Renal cortex interstitium (tissue), 15 donors: Measurements from ENCODE around the gene DLX1. TPM values are rescaled to one million over a fixed set of nuclear protein-coding genes. Genes with fewer than 3 reads are reported as not detected.

Experiments
- DNase-seq, 11 donors: peaks; one replicate each; pipeline ENCODE4 v3.0.0-alpha.2; 2013; ENCODE audit warnings: low read depth in 9 of 11, low spot score in 4 of 11; ENCODE audit errors: extremely low read depth in 1 of 11
- long read RNA-seq, 16 experiments: transcript quantifications; one replicate each; lab custom pipeline, GENCODE V29; 2026
- polyA plus RNA-seq, 3 donors: library from polyadenylated mRNA; unstranded; fragments of 120-200 nt; gene quantifications; one replicate each; pipeline ENCODE4 v1.2.1, GENCODE V29; 2013; ENCODE audit not compliant: insufficient read length in 3 of 3

DLX1 gene
- under 1 TPM in 2 of 3 donors, not detected in 1; 0.29 to 0.32 TPM for polyA plus RNA-seq
- long read RNA-seq, donor 1 = 0 reads
- long read RNA-seq, donor 2 = 0 reads
- long read RNA-seq, donor 3 = 0 reads
- long read RNA-seq, donor 4 = 0 reads
- long read RNA-seq, donor 5 = 0 reads
- long read RNA-seq, donor 6 = 0 reads
- long read RNA-seq, donor 7 = 0 reads
- long read RNA-seq, donor 8 = 0 reads
- long read RNA-seq, donor 9 = 0 reads
- long read RNA-seq, donor 10, partial matches to known transcripts = 0 of 2 reads
- long read RNA-seq, donor 10, other reads (novel, unspliced or antisense) = 0 of 2 reads
- long read RNA-seq, donor 11 = 0 reads
- long read RNA-seq, donor 12 = 0 reads
- long read RNA-seq, donor 13 = 0 reads
- long read RNA-seq, donor 14 = 0 reads
- long read RNA-seq, donor 15 = 0 reads
- long read RNA-seq, donor 16 = 0 reads

DNA sequence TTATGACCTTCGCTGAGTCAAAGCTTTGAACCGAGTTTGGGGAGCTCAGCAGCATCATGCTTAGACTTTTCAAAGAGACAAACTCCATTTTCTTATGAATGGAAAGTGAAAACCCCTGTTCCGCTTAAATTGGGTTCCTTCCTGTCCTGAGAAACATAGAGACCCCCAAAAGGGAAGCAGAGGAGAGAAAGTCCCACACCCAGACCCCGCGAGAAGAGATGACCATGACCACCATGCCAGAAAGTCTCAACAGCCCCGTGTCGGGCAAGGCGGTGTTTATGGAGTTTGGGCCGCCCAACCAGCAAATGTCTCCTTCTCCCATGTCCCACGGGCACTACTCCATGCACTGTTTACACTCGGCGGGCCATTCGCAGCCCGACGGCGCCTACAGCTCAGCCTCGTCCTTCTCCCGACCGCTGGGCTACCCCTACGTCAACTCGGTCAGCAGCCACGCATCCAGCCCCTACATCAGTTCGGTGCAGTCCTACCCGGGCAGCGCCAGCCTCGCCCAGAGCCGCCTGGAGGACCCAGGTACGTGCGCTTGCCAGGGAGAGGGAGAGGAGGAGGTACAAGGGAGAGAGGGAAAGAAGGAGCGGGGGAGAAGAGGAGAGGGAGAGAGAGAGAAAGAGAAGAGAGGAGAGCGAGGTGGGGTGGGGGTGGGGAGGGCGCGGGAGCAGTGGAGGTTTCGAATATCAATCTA is at the start of gene DLX1:
Gene DLX1, plus strand, starts transcription at position 48 of the 700 bp plus-strand sequence. Its CDS starts 171 bp downstream, at position 219.
- DNase-seq = no peak

DNA sequence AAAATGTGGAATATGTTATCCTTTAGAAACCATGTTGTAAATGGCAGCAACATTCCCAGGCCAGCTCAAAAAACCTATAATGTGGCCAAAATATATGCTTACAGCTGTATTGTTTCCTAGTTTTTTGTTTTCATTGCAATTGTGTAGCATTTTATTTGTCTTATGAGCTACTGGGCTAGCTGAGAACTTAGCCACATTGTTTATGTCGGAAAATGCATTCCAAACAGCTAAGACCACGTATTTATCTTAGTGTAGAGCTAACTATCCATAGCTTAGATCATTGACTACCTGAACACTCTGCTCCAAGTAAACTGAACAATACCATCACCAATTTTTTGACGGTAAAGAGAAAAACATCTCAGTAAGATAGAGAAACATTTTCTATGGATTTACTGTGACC is 47.2 kb upstream of the DLX1 start:
- no peak for DNase-seq

DNA sequence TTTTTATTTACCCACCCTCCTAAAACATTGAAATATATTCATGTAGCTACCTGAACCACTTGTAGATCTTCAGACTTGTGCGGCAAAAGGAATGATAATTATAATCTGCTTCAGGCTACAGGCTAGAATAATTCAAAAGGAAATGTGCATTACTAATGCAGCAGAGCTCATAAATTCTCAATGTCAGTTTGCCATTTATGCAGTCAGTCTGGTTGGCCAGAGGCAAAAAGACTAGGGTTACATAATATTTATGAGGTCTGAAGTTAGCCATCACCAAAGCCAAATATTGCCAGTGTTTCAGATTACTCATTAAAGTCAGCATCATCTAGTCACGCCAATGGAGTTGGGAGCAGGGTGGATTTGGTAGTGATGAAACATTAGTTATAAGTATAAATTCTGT is 46.7 kb upstream of the DLX1 start:
- no peak for DNase-seq

DNA sequence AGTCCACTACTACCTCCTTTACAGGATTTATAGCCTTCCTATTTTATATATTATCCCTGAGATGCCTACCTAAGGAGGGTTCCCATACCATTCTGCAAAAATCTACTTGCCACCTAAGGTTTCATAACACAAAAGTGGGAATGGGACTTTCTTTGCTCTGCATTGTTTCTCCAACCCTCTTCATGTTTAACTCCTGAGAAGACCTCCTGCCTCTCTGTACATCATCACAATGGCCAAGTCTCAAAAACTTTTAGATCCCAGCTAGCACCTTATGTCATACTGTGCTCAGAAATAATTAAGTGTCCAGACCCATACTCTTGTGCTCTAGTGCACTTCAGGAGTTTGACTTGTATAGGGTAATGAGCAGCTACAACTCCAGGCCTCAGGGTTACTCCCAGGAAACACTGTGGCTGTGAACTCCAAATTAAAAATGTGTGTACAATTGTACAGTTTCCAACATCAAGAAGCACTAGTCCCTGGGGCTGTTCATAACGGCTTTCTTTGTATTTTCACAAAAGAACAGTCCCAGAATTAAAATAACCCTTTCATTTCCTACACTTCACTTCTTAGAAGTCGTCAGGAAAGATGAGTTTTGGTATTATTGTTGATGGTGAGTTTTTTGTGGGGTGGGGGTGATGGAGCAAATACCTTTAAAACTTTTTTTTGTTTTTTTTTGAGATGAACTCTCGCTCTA is 46.1 kb upstream of the DLX1 start:
- DNase-seq = no peak

DNA sequence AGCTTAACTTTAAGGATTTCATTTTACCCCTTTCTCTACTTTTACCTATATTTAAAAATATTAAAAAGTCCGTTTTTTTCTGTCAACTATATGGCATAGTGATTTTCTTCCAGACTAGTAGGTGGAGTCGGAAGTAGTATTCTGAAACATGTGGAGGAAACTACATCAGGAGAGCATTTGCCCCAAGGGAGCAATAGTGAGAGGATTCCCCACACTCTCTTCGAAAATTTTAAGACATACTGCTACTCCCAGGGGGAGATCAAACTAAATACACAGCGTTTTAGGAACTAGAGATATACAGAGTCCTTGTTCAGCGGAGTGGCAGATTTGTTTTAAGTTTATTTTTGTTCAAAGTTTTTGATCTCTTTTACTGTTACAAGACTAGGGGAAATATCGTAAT is 45.0 kb upstream of the DLX1 start:
- no peak for DNase-seq

DNA sequence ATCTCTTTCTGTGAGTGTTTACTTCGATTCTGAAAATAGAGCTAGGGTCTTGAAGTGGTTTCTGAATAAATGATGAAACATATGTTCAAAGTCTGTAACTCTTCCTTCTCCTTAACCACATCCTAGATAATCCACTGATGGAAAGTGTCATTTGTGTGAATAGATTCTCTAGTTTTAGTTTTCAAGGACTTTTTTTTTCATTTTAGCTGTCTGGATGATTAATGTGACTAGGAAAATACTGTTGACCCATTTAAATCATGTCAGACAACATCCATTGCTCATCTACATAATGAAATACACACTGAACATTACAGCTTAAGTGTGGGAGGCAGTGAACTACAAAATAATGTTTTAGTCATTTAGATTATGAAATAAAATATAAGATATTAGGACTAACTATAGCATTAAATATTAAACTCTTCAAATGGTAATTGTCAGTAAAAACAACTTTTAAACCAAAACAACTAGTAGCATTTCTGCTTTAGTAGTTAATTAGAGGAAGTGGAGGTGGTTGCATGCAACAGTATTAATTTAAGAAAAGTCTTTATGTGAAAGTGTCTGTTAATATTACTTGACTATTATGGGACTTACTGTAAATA is 39.1 kb upstream of the DLX1 start:
- DNase-seq = no peak

DNA sequence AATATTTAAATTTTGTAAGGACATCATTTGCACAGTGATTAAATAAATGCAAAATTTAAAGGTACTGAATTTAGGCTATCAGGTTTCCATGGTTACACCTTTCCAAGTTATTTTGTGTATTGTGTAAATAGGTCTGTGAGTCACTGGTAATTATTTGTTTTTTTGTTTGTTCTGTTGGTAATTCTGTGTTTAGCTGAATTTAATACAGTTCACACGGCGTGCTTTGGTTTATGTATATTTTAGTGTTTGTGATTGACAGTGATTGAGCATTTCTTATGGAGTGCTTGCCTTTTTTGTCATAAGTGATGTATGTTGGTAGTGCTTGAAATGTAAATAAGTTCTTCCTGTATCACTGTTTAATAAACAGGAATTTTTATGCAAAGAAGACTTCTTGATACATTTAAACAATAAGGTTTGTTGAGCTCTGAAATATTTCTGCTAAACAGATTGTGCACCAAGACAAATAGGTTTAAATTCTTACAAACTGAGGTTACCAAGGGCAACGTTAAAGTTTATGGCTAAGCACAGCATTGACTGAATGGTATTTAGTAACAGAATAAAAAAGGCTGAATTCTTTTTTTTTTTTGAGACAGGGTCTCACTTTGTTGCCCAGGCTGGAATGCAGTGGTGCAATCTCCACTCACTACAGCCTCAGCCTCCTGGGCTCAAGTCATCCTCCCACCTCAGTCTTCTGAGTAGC is 38.3 kb upstream of the DLX1 start:
- DNase-seq = no peak

DNA sequence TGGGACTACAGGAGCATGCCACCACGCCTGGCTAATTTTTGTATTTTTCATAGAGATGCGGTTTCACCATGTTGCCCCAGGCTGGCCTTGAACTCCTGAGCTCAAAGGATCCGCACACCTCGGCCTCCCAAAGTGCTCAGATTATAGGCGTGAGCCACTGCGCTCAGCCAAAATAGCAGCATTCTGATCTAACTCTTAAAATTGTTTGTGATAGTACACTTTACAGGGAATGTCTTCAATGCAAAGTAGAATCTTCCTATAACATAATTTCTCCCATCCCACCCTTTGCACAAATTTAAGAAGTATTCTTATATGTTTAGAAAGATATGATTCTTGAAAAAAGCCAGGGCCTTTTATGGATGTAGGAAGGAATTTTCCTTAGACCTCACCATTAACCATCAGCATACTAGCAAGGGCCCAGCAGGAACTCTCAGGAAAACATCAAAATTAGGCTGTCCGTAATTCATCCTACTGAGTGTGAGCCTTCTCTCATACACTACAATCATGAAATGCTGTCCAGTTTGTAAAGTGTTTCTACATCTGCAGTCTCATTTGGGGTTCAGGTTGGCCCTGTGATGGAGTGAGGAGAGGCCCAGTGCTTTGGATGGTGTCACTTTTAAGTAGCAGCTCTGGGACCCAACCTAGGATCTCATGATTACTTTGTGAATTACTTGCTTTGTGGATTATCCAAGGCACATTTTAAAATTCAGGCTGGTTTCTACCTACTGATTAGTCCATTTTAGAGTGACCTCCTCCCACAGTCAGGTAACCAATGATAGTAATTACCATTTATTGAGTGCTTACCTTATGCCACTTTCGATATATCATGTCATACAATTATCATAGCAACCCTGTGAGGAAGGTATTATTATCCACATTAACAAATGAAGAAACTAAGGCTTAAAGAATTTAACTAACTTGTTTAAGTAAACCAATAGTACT is 37.5 kb upstream of the DLX1 start:
- no peak for DNase-seq

DNA sequence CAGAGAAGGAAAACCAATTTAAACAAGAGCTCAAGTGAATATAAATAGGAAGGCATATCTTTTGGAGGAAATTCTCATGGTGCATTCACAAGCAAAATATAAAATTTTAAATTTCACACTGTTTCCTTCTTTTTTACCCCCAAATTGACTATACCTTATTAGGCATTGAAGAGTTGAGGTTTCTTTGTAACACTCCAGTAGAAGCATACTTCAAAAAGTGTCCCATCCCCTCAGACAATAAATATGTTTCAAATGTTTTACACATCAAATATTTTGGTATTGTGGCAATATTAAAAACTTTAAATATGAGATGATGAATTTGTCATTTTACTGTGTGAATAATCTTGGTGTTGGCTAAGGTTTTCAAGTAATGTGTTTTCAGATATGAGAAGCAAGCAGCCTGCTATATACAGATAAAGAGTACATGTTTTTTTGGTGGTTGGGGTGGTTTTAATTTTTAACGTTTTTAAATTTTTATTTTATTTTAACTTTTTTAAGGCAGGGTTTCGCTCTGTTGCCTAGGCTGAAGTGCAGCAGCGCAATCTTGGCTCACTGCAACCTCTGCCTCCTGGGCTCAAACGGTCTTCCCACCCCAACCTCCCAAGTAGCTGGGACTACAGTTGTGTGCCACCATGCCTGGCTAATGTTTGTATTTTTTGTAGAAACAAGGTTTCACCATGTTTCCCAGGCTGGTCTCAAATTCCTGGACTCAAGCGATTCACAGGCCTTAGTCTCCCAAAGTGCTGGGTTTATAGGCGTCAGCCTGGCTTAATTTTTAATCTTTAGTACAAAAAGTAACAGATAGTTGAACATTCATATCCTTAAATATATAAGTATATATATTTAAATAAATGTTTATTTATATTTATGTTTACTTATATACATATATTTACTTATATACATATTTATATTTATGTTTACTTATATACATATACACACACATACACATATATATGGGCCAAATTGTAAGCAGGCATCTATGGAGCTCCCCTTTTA is 36.5 kb upstream of the DLX1 start:
- DNase-seq = no peak

DNA sequence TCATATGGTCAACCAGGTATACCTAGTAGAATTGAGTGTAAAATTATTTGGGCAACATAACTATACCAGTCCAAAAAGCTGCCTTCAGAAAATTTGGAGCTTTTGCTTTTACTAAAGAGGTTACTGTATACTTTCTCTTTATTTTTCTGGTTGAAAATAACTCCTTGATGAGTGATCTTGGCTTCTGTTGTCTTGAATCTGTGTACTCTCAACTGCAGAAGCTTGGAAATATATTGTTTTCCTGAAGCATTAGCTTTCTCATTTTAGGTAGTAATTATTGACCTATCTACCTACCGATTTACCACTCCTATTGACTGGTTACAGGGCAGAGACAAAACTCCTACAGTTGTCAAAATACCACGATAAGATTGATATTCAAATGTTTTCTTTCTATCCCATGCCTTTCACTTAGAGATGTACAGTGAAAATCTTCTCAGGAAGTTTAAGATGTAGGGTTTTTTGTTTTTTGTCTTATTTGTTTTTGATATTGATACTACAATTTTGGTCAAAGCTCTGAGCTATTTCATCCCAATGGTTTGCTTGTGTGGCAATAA is 35.7 kb upstream of the DLX1 start:
- no peak for DNase-seq

DNA sequence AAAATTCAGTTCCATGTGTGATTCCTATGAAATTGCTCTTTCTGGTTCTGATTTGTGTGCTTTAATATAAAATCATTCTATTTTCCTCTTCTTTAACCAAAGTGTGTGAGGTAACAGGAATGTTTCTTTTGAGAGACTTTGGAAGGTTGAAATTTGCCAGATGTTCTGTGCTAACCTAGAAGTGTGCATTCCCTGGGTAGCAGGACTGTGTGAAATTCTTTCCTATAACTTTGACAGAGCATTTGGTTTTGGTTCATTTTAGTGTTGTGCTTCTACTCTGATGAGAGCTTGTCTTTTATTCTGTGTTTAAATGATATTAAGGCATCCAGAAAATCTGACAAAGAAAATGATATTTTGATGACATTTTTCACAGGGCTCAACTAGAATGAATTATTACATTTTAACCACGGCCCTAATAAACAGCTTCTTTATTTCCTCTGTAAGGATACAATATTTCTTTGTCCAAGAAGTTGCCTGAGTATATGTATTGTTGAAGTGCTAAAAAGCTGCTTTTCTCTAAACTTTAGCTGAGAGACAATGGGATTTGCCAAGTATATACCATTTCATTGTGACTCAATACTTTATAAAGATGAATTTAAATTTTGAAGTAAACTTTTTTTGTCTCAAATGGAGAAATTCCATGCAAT is 34.7 kb upstream of the DLX1 start:
- DNase-seq = no peak

DNA sequence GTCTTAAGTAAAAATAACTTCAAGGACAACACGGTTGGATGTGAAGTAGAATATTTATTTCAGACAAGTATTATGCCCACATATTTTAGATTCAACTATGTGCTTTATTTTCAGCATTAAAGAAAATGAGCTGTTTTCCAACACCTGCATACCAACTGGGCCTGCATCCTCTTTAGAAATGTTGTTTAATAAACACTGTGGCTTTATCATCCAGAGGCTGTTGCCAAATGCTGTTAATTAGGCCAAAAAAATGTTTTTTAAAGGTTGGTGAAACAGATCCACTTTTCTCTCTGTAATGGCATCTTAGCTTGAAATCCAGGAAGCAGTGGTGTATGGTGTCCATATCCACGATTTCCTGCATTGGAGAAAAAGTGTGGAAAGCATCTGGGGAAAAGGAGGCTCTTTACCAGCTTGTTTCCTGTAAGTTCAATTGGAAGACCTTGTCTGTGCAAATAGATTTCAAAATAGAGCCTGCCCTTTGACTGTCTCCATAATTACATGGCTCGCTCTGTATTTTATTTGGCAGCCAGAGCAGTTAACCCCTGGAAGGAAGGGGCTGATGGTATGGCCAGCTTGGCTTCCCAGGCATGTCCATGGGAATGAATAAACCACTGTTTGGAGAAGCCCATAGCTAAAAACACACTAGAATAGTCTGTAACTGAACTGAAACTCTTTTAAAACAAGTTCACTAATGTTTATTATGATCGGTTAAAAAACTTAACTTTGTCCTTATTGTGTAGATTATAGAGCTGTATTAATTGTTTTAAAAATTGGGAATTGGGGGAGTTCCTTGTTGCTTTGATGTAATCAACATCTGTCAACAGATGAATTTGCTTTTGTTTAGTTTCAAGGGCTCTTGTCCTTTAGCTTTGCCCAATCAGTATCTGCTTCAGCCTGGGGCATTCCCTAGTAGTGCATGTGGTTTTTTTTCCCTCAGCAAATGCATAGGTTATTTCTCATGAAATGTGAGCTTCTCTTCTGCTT is 33.0 kb upstream of the DLX1 start:
- no peak for DNase-seq

DNA sequence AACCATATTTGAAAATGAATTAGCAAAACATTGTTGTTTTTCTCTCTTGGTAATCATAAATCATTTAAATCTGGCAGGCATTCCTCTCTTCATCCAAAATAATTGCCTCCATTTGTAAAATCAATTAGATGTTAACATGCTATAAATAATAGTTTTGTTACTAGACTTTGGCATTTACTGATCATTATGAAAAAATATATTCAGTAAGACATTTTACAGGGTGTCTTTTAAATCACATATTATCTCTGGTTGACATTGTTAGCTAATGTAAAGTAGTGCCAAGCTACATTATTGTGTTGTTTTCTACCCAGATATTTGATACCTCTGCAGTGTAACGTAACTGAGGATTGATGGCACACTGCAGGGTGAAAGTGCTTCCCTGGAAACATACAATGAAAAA is 31.8 kb upstream of the DLX1 start:
- DNase-seq = no peak

DNA sequence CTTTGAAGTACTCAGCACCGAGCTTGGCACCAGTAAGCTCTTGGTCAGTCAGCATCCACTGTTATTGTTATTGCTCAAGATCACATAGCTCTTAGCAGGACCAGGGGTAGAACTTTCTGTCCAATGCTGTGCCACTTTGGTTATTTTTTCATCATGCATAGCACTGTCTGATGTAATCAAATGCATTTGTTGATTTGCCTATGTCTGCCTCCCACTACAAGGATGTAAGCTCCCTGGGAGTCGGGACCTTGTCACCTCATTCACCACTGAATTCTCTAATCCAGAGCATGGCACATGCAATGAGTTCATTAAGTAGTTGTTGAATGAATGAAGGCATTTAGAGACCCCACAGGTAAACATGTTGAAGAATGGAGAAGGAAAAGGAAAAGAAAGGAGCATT is 29.0 kb upstream of the DLX1 start:
- DNase-seq = no peak

DNA sequence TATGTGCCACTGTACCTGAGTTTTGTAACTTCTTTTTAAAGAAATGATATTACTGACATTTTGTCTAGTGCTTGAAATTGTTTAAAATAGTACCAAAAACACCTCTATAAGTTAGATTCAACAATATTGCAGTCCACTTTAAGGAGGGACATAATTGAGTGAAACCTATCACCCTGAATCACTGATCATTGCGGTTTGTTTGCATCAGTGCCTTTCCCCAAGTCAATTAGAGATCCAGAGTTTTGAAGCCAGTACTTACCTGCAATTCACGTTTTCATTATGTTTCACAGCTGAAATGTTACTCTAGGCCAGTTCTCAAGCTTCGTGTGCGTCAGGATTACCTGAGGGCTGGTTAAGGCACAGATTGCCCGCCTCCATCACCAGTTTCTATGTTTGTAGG is 26.6 kb upstream of the DLX1 start:
- no peak for DNase-seq
